Progenitor cell of endocrine pancreas (in vitro differentiated cells): ENCODE data around the gene CNTNAP5. TPM values are rescaled to one million over a fixed set of nuclear protein-coding genes. Genes with fewer than 3 reads are reported as not detected.

ENCODE experiments used
- DNase-seq: peaks from one replicate; pipeline ENCODE4 v3.0.0; 2021; ENCODE audit warnings: low spot score; ENCODE audit not compliant: unreplicated experiment
- H3K27ac Mint-ChIP-seq: 2 replicates; pipeline ENCODE4 v1.8.0; 2021; ENCODE audit warnings: mild to moderate bottlenecking, moderate library complexity, mixed read lengths
- H3K27me3 Mint-ChIP-seq: 2 replicates; pipeline ENCODE4 v1.8.0; 2021; ENCODE audit warnings: mixed read lengths
- H3K36me3 Mint-ChIP-seq: 2 replicates; pipeline ENCODE4 v1.8.0; 2022; ENCODE audit warnings: mixed read lengths; ENCODE audit not compliant: insufficient read depth
- H3K4me1 Mint-ChIP-seq: 2 replicates; pipeline ENCODE4 v1.8.0; 2021; ENCODE audit warnings: low read depth, mixed read lengths
- H3K4me3 Mint-ChIP-seq: 2 replicates; pipeline ENCODE4 v1.8.0; 2021; ENCODE audit warnings: low read depth, mild to moderate bottlenecking, moderate library complexity, mixed read lengths
- H3K9me3 Mint-ChIP-seq: 2 replicates; pipeline ENCODE4 v1.8.0; 2021; ENCODE audit warnings: low read depth, mixed read lengths
- CTCF ChIP-seq: fragments of 200-600 bp; sonication (generic); IDR thresholded peaks from one replicate; pipeline ENCODE4 v1.5.0; 2021; ENCODE audit warnings: antibody characterized with exemption, mild to moderate bottlenecking; ENCODE audit not compliant: unreplicated experiment
- long read RNA-seq: library from polyadenylated mRNA; unstranded; transcript quantifications from one replicate; pipeline ENCODE4 v2.0.0, GENCODE V29; 2020
- total RNA-seq: library from RNA; stranded (reverse); gene quantifications from 2 replicates; pipeline ENCODE4 v1.2.1, GENCODE V29; 2021

CNTNAP5 gene
- 5.3 and 8.9 TPM in 2 replicates for total RNA-seq
- long read RNA-seq, partial matches to known transcripts = 3 of 7 reads
- long read RNA-seq, other reads (novel, unspliced or antisense) = 4 of 7 reads

DNA sequence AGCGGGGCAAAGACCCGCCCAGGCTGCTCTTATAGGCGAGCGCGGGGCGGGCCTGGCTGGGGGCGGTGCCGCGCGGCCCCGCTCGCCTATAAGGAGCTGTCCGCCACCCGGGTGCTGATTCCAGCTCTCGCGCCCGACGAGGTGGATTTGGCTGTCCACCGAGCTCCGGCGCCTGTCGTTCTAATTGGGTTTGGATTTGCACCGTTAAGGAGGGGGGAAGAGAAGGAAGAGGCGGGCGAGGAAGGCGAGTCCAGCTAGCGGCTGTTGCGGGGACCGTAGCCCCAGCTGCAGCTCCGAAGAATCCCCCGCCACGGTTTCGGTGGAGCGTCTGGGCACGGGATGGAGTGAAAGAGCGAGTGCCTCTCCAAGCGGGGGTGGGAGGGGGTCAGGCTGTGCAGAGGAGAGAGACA is at the start of gene CNTNAP5:
Gene CNTNAP5, plus strand, starts transcription at position 117 of the 410 bp plus-strand sequence. CDS start 364 bp downstream, outside the sequence.
- DNase-seq = peak; percentile 79
- no peaks in the 10 kb centered on the region for H3K9me3 Mint-ChIP-seq
- no peak for TF ChIP-seq CTCF
- H3K27me3 Mint-ChIP-seq = peaks cover 61% of the 10 kb centered on the region
- peaks cover 19% of the 10 kb centered on the region for H3K4me1 Mint-ChIP-seq
- H3K4me3 Mint-ChIP-seq = peak within 1 kb of the TSS; percentile 74
- no peaks in the 10 kb centered on the region for H3K36me3 Mint-ChIP-seq
- H3K27ac Mint-ChIP-seq = no peak within 1 kb of the TSS

GRCh38 chr2:123976054-123976648 is 48.9 kb upstream of the CNTNAP5 start:
- Mint-ChIP-seq H3K27ac (no peak overlapping the region), H3K27me3 (no peaks in the 10 kb centered on the region), H3K9me3 (peaks cover 16% of the 10 kb centered on the region), H3K4me1 (no peaks in the 10 kb centered on the region), H3K4me3 (no peak overlapping the region), H3K36me3 (peaks cover 2% of the 10 kb centered on the region)
- DNase-seq = no peak
- no peak for TF ChIP-seq CTCF

DNA sequence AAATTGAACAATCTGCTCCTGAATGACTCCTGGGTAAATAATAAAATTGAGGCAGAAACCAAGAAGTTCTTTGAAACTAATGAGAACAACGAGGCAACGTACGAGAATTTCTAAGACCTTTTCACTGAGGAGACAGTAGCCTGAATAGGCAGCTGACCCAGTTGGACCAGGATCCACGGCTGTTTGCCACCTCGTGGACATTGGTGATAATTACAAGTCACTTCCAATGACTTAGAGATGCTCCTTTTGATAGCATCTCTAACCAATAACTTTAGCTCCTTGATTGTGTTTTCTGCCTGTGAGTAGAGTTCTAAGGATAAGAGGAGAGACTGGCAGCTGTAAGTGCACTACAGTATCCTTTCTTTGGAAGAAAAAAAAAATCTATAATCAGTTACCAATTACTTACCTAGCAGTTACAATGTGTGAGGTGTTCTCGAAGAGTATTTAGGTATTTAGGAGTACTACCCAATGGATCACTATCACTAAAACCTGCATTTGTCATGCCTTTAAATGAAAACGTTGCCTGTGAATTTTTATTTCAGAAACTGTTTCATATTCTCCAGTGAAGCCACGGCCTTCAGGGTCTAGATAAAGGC is 31.3 kb upstream of the CNTNAP5 start:
- Mint-ChIP-seq H3K4me3 (no peak overlapping the region), H3K9me3 (peaks cover 3% of the 10 kb centered on the region), H3K27me3 (no peaks in the 10 kb centered on the region), H3K36me3 (no peaks in the 10 kb centered on the region), H3K27ac (no peak overlapping the region), H3K4me1 (no peaks in the 10 kb centered on the region)
- peak; percentile 65 for TF ChIP-seq CTCF
- DNase-seq = peak; percentile 12

GRCh38 chr2:123999681-124000080 is 25.4 kb upstream of the CNTNAP5 start:
- H3K9me3 Mint-ChIP-seq = no peaks in the 10 kb centered on the region
- TF ChIP-seq CTCF = no peak
- H3K27me3 Mint-ChIP-seq = no peaks in the 10 kb centered on the region
- H3K27ac Mint-ChIP-seq = no peak overlapping the region
- H3K4me1 Mint-ChIP-seq = no peaks in the 10 kb centered on the region
- no peaks in the 10 kb centered on the region for H3K36me3 Mint-ChIP-seq
- no peak overlapping the region for H3K4me3 Mint-ChIP-seq
- no peak for DNase-seq

DNA sequence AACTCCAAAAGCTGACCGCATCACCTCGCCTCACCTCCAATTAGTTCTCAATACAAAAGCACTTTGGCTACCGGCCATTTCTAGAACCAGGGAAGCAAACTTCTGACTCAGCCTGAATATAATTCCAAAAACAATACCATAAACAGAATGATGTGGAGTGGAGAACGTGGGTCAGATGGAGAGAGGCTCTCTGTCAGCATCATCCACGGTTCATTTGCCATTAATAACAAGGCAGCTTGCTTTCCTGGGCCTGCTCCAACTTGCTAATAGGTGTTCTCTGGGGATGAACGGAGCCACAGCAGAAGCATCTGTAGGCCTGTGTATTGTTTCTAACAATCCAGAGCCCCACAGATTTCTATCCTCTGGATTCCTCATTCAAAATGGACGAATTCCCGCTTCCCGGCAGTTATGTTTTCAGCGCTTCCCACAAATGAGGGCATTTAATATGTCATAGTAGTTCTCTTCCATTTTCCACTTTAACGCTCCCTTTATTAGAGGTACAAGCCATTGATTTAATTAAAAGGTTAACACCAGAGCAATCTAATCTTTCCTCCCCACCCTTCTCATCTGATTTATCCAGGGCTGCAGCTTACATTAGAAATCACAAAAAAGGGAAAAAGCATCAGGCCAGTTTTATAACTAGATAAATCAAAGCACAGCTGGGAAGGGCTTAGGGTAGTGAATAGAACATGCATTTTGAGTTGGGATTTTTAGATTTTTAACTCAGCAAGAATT is 23.2 kb upstream of the CNTNAP5 start:
- H3K9me3 Mint-ChIP-seq = no peaks in the 10 kb centered on the region
- H3K27me3 Mint-ChIP-seq = no peaks in the 10 kb centered on the region
- TF ChIP-seq CTCF = no peak
- no peaks in the 10 kb centered on the region for H3K4me1 Mint-ChIP-seq
- H3K36me3 Mint-ChIP-seq = no peaks in the 10 kb centered on the region
- DNase-seq = no peak
- no peak overlapping the region for H3K4me3 Mint-ChIP-seq
- H3K27ac Mint-ChIP-seq = no peak overlapping the region
